ENCODE results near the gene TPP1. TPM values are rescaled to one million over a fixed set of nuclear protein-coding genes. Genes with fewer than 3 reads are reported as not detected.

The TPP1 gene
- total RNA-seq, 8 experiments from 2014 or later, result 5.2 to 174 (median 23.3) TPM

DNA sequence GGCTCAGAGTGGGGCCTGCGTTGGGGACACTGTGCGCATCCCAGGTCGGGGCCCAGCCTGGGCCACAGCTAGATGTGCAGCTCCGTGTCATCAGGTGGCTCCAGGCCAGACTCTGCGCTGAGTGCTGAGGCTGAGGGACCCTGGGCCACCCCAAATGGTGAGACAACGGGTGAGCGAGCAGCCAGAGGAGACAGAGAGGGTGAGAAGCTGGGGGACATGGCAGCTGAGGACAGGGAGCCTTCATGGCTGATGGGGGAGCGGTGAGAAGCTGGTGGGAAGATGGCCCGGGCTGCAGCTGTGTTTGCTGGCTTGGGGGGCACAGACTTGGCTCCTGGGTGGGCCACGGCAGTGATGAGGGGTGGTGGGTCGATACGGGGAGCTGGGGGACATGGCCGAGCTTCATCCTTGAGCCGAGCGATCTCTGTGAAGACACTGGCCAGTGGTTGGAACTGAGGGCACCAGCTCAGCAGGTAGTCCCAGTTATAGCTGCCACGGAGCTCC, 2.5 kb upstream of the TPP1 start:
- Histone ChIP-seq H3K4me3 (no peak overlapping the region), H3K4me1 (replicated peaks in 1 of 2) (peaks cover 9 to 10% of the 10 kb centered on the region in 2 donors), H3K27ac (no peak overlapping the region)
- 100% methylated on average over 3 of the region's 16 CpGs; no CpG with 5 or more reads in 9 of the 10 experiments for WGBS, 10 experiments
- no peak for ATAC-seq (replicated peaks in 6 of 8)
- in situ Hi-C loops (cut with MboI; ENCODE audit: low pct_unique_long_range_greater_than_20kb in 2 of 9, low sequenced_read_pairs in 9 of 9, unreplicated experiment in 9 of 9), result loop anchor here in 2 of 9 experiments (25.0 kb wide), 1 partner anchor 234 kb away; the partner anchor contains the start of gene SMPD1 (in 2 of the 2)

DNA sequence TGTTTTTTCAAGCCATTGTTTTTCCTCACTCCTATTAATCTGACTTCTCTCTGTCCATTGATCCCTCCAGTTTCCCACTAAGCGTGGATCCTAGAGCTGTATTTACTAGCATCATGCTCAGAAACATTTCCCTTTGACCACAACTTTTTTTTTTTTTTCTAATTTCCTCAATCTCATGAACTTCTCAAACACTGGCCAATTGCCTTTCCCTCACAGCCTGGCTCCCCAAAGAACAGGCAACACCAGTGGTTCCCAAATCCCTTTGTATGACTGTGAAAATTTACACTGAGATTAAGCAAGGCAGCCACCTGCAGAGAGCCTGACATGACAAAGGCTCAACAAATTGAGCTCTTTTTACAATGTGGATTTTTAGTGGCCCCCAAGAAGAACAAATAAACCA, 1.4 kb upstream of the TPP1 start:
- WGBS, 10 experiments, result 23 to 100% (median 95%) methylated on average over 1 of the region's 1 CpG; no CpG with 5 or more reads in 1 of the 10 experiments
- Histone ChIP-seq H3K27ac (no peak overlapping the region), H3K4me1 (replicated peaks in 1 of 2) (peaks cover 9 to 10% of the 10 kb centered on the region in 2 donors), H3K4me3 (no peak overlapping the region)
- no peak for ATAC-seq (replicated peaks in 6 of 8)
- in situ Hi-C loops (cut with MboI; ENCODE audit: low pct_unique_long_range_greater_than_20kb in 2 of 9, low sequenced_read_pairs in 9 of 9, unreplicated experiment in 9 of 9), result loop anchor here in 2 of 9 experiments (25.0 kb wide), 1 partner anchor 233 kb away; the partner anchor contains the start of gene SMPD1 (in 2 of the 2)

GRCh38 chr11:6618117-6619003, 862 bp downstream of the TPP1 start:
- Histone ChIP-seq H3K4me3 (peak overlapping the region; percentile 58 to 82 (median 65)), H3K4me1 (replicated peaks in 1 of 2) (peaks cover 10% of the 10 kb centered on the region in 2 donors), H3K27ac (no peak overlapping the region)
- 0 to 71% (median 44%) methylated on average over 1 to 7 of the region's 15 CpGs for WGBS, 10 experiments
- peak; percentile 8 to 74 (median 30) for ATAC-seq (replicated peaks in 6 of 8)
- in situ Hi-C loops (cut with MboI; ENCODE audit: low pct_unique_long_range_greater_than_20kb in 2 of 9, low sequenced_read_pairs in 9 of 9, unreplicated experiment in 9 of 9), result loop anchor here in 2 of 9 experiments (25.0 kb wide), 1 partner anchor 231 kb away; the partner anchor contains the start of gene SMPD1 (in 2 of the 2)

DNA sequence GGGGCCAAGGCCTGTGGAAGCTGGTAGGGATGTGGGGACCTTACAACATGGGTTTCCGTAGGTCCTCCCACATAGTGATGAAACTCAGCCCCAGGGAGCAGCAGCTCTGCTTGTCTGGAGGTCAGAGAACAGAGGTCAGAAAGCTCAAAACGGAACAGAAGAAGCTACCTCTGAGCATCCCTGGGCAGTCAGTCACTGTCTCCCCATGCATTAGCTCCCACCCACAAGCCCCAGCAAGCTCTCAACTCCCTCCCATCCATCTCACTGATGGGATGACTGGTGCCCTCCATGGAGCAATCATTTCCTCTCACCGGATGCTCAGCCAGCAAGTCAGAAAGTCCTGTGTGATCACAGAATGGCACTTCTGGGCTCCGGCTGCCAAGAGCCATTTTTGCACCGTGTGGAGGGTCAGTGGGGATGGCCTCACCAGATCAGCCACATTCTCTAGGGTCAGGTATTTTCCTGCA, 1.9 kb downstream of the TPP1 start:
- no peak overlapping the region for H3K27ac ChIP-seq
- in situ Hi-C loops (cut with MboI; ENCODE audit: low pct_unique_long_range_greater_than_20kb in 2 of 9, low sequenced_read_pairs in 9 of 9, unreplicated experiment in 9 of 9), result loop anchor here in 2 of 9 experiments (25.0 kb wide), 1 partner anchor 230 kb away; the partner anchor contains the start of gene SMPD1 (in 2 of the 2)
- no peak for ATAC-seq (replicated peaks in 6 of 8)
- WGBS, 10 experiments, result 50 to 100% (median 77%) methylated on average over 1 to 3 of the region's 5 CpGs; no CpG with 5 or more reads in 6 of the 10 experiments
- peaks cover 15% of the 10 kb centered on the region in 2 donors for H3K4me1 ChIP-seq (replicated peaks in 1 of 2)
- H3K4me3 ChIP-seq, result no peak overlapping the region

GRCh38 chr11:6616596-6617250, 2.5 kb downstream of the TPP1 start:
- 35 to 100% (median 93%) methylated on average over 2 to 3 of the region's 14 CpGs; no CpG with 5 or more reads in 7 of the 10 experiments for WGBS, 10 experiments
- Histone ChIP-seq H3K27ac (no peak overlapping the region), H3K4me3 (no peak overlapping the region), H3K4me1 (replicated peaks in 1 of 2) (peaks cover 15% of the 10 kb centered on the region in 2 donors)
- in situ Hi-C loops (cut with MboI; ENCODE audit: low pct_unique_long_range_greater_than_20kb in 2 of 9, low sequenced_read_pairs in 9 of 9, unreplicated experiment in 9 of 9), result loop anchor here in 2 of 9 experiments (25.0 kb wide), 1 partner anchor 229 kb away; the partner anchor contains the start of gene SMPD1 (in 2 of the 2)
- no peak for ATAC-seq (replicated peaks in 6 of 8)

GRCh38 chr11:6615882-6616585, 3.2 kb downstream of the TPP1 start:
- peak in 2 of 8 experiments; percentile 1 to 4 for ATAC-seq (replicated peaks in 6 of 8)
- Histone ChIP-seq H3K4me1 (replicated peaks in 1 of 2) (peaks cover 18 to 19% of the 10 kb centered on the region in 2 donors), H3K27ac (no peak overlapping the region), H3K4me3 (no peak overlapping the region)
- in situ Hi-C loops (cut with MboI; ENCODE audit: low pct_unique_long_range_greater_than_20kb in 2 of 9, low sequenced_read_pairs in 9 of 9, unreplicated experiment in 9 of 9), result loop anchor here in 2 of 9 experiments (25.0 kb wide), 1 partner anchor 229 kb away; the partner anchor contains the start of gene SMPD1 (in 2 of the 2)
- WGBS, 10 experiments, result 59 to 100% (median 89%) methylated on average over 1 to 6 of the region's 9 CpGs; no CpG with 5 or more reads in 2 of the 10 experiments

- no peak for ATAC-seq (replicated peaks in 6 of 8)
- peaks cover 19 to 21% of the 10 kb centered on the region in 2 donors for H3K4me1 ChIP-seq (replicated peaks in 1 of 2)
- H3K4me3 ChIP-seq, result no peak overlapping the region
- no peak overlapping the region for H3K27ac ChIP-seq
- in situ Hi-C loops (cut with MboI; ENCODE audit: low pct_unique_long_range_greater_than_20kb in 2 of 9, low sequenced_read_pairs in 9 of 9, unreplicated experiment in 9 of 9), result loop anchor here in 2 of 9 experiments (25.0 kb wide), 1 partner anchor 228 kb away; the partner anchor contains the start of gene SMPD1 (in 2 of the 2)
- 80 to 100% (median 97%) methylated on average over 1 to 4 of the region's 5 CpGs; no CpG with 5 or more reads in 7 of the 10 experiments for WGBS, 10 experiments
Measured at GRCh38 chr11:6615046-6615445, 4.2 kb downstream of the TPP1 start.

GRCh38 chr11:6614446-6614845, 4.8 kb downstream of the TPP1 start:
- WGBS, 10 experiments, result 80 to 100% methylated on average over 1 of the region's 2 CpGs; no CpG with 5 or more reads in 8 of the 10 experiments
- H3K4me3 ChIP-seq, result no peak overlapping the region
- peaks cover 15 to 18% of the 10 kb centered on the region in 2 donors for H3K4me1 ChIP-seq (replicated peaks in 1 of 2)
- in situ Hi-C loops (cut with MboI; ENCODE audit: low pct_unique_long_range_greater_than_20kb in 2 of 9, low sequenced_read_pairs in 9 of 9, unreplicated experiment in 9 of 9), result loop anchor here in 2 of 9 experiments (25.0 kb wide), 1 partner anchor 227 kb away; the partner anchor contains the start of gene SMPD1 (in 2 of the 2)
- ATAC-seq (replicated peaks in 6 of 8), result no peak
- H3K27ac ChIP-seq, result no peak overlapping the region

DNA sequence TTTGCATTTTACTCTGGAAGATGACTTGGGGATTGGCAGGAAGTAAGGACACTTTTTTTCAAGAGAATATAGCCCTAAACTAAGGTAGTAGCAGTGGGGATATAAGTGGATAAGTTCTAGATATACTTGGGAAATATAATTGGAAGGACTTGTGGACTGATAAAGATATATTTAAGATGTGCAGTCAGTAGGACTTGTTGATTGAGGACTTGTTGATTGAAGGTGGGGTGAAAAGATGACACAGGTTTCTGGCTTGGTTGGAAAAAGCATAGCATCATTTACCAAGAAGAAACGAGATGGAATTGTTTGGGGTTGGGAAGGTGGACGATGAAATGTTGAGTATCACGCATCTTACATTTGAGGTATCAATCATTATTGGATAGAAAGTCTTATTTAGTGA, 5.7 kb downstream of the TPP1 start:
- Histone ChIP-seq H3K4me3 (peak overlapping the region in 2 of 5 donors; percentile 75 to 98), H3K4me1 (replicated peaks in 1 of 2) (peaks cover 12 to 16% of the 10 kb centered on the region in 2 donors), H3K27ac (peak overlapping the region; percentile 97 to 98)
- in situ Hi-C loops (cut with MboI; ENCODE audit: low pct_unique_long_range_greater_than_20kb in 2 of 9, low sequenced_read_pairs in 9 of 9, unreplicated experiment in 9 of 9), result loop anchor here in 2 of 9 experiments (25.0 kb wide), 1 partner anchor 226 kb away; the partner anchor contains the start of gene SMPD1 (in 2 of the 2)
- no peak for ATAC-seq (replicated peaks in 6 of 8)
- WGBS, 10 experiments, result 81 to 100% (median 92%) methylated on average over 1 to 3 of the region's 3 CpGs

DNA sequence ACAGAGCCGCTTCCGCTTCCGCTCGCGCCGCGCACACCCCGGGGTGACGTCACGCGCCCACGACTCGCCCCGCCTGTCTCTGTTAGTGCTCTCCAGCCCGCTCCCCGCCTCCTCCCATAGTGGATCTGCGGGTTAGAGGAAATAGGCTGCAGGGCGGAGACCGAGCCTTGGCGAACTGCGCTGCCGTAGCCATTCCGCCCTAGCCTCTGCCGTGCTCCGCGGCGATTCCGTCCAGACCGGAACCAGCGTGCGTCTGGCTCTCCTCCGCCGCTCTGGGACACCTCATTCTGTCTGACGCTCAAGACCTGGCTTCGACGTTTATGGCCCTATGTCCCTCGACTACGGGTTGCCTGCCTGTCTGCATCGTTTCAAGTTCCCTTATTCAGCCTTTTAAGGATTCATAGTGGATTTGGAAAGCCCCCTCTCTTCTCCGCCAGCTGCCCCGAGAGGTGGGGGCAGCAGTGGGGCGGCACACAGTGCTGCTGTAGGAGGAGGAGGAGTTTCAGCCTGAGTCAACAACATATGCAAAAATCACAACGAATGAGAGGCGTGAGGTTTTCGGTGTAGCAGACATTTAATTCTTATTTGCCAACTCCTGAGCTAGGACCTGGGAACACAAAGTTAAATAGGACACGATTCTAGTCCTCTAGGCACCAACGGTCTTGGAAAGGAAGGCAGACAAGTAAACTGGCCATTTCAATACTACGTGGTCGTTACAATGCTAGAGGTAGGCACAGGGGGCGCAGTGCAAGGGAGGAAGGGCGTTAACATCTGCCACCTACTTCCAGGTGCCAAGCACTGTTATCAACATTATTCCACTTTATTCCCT, 6.8 kb downstream of the TPP1 start, which contains the start of gene TAF10:
TAF10 (minus strand) TSS at position 4 of the 829 bp plus-strand sequence. CDS start 27 bp downstream, outside the sequence.
- ATAC-seq (replicated peaks in 6 of 8), result peak; percentile 84 to 92 (median 88)
- 0 to 17% (median 0%) methylated on average over 1 to 10 of the region's 51 CpGs; no CpG with 5 or more reads in 3 of the 10 experiments for WGBS, 10 experiments
- in situ Hi-C loops (cut with MboI; ENCODE audit: low pct_unique_long_range_greater_than_20kb in 2 of 9, low sequenced_read_pairs in 9 of 9, unreplicated experiment in 9 of 9), result loop anchor here in 2 of 9 experiments (25.0 kb wide), 1 partner anchor 225 kb away; the partner anchor contains the start of gene SMPD1 (in 2 of the 2)
- peak within 1 kb of the TSS; percentile 97 to 98 for H3K27ac ChIP-seq
- peaks cover 11 to 13% of the 10 kb centered on the region in 2 donors for H3K4me1 ChIP-seq (replicated peaks in 1 of 2)
- H3K4me3 ChIP-seq, result peak within 1 kb of the TSS; percentile 67 to 99 (median 75)

DNA sequence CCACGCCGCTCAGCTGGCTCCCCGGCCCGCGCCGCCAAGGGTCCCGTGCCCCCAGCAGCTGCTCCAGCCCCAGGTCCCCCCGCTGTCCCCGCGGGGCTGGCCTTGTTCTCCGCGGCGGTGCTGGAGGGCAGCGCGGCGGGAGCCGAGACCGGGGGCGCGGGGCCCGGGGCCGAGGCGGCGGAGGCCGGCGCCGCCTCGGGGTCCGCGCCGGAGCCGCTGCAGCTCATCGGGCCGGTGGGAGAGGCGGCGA, 7.3 kb downstream of the TPP1 start:
- no peak for ATAC-seq (replicated peaks in 6 of 8)
- WGBS, 10 experiments, result no CpG with 5 or more reads among the region's 36 CpGs

More for the DNA sequence above, 7.3 kb downstream of the TPP1 start:
- in situ Hi-C loops (cut with MboI; ENCODE audit: low pct_unique_long_range_greater_than_20kb in 2 of 9, low sequenced_read_pairs in 9 of 9, unreplicated experiment in 9 of 9), result loop anchor here in 2 of 9 experiments (25.0 kb wide), 1 partner anchor 225 kb away; the partner anchor contains the start of gene SMPD1 (in 2 of the 2)
- H3K4me1 ChIP-seq (replicated peaks in 1 of 2), result peaks cover 13 to 19% of the 10 kb centered on the region in 2 donors
- H3K27ac ChIP-seq, result peak overlapping the region; percentile 97 to 98
- peak overlapping the region; percentile 67 to 99 (median 75) for H3K4me3 ChIP-seq

Measured in motor neuron (in vitro differentiated cells).